HEK293 (cell line): ENCODE measurements around the gene DLX2.

Experiments used
- CTCF ChIP-seq: fragments of 450-650 bp; formaldehyde crosslinking; IDR thresholded peaks from 2 replicates; pipeline ENCODE4 v1.5.1; 2016; ENCODE audit warnings: missing biosample characterization, missing genetic modification characterization
- HOXA7 ChIP-seq: sonication (generic); formaldehyde crosslinking; IDR thresholded peaks from 2 replicates; pipeline ENCODE4 v1.8.1; 2022; ENCODE audit warnings: missing genetic modification reagents, borderline replicate concordance
- KLF10 ChIP-seq: fragments of 450-650 bp; IDR thresholded peaks from 2 replicates; pipeline ENCODE4 v1.5.1; 2018; ENCODE audit warnings: missing biosample characterization, mild to moderate bottlenecking, missing genetic modification characterization
- PATZ1 ChIP-seq: fragments of 450-650 bp; formaldehyde crosslinking; IDR thresholded peaks from 2 replicates; pipeline ENCODE4 v1.5.1; 2016; ENCODE audit warnings: missing biosample characterization, missing genetic modification characterization
- SETDB1 ChIP-seq: IDR thresholded peaks from one replicate; pipeline ENCODE4 v1.6.1; 2017; ENCODE audit warnings: mild to moderate bottlenecking, low read length, moderate library complexity, mixed read lengths; ENCODE audit not compliant: insufficient read length
- SP3 ChIP-seq: fragments of 450-650 bp; formaldehyde crosslinking; IDR thresholded peaks from 2 replicates; pipeline ENCODE4 v1.5.1; 2016; ENCODE audit warnings: missing biosample characterization, missing genetic modification characterization
- WT1 ChIP-seq: fragments of 450-650 bp; formaldehyde crosslinking; IDR thresholded peaks from 2 replicates; pipeline ENCODE4 v1.5.1; 2016; ENCODE audit warnings: missing biosample characterization, missing genetic modification characterization
- ZBTB20 ChIP-seq: fragments of 450-650 bp; formaldehyde crosslinking; IDR thresholded peaks from 2 replicates; pipeline ENCODE4 v1.5.1; 2016; ENCODE audit warnings: missing biosample characterization, missing genetic modification characterization
- ZBTB44 ChIP-seq: fragments of 450-650 bp; IDR thresholded peaks from 2 replicates; pipeline ENCODE4 v1.5.1; 2018; ENCODE audit warnings: missing biosample characterization, mild to moderate bottlenecking, missing genetic modification characterization
- ZBTB8A ChIP-seq: fragments of 450-650 bp; formaldehyde crosslinking; IDR thresholded peaks from 2 replicates; pipeline ENCODE4 v1.5.1; 2016; ENCODE audit warnings: missing biosample characterization, missing genetic modification characterization
- ZIC2 ChIP-seq: fragments of 450-650 bp; formaldehyde crosslinking; IDR thresholded peaks from 2 replicates; pipeline ENCODE4 v1.5.1; 2016; ENCODE audit warnings: missing biosample characterization, missing genetic modification characterization
- ZNF132 ChIP-seq: fragments of 450-650 bp; formaldehyde crosslinking; IDR thresholded peaks from 2 replicates; pipeline ENCODE4 v1.5.1; 2017; ENCODE audit warnings: missing biosample characterization, missing genetic modification characterization, borderline replicate concordance
- ZNF140 ChIP-seq: fragments of 450-650 bp; formaldehyde crosslinking; IDR thresholded peaks from 2 replicates; pipeline ENCODE4 v1.5.1; 2016; ENCODE audit warnings: missing biosample characterization, missing genetic modification characterization
- ZNF239 ChIP-seq: fragments of 450-650 bp; formaldehyde crosslinking; IDR thresholded peaks from 2 replicates; pipeline ENCODE4 v1.5.1; 2016; ENCODE audit warnings: missing biosample characterization, missing genetic modification characterization
- ZNF274 ChIP-seq, 2 experiments: fragments of 200-500 bp in 1 of 2; fragments of 450-650 bp in 1 of 2; sonication (Bioruptor generic) in 1 of 2; formaldehyde crosslinking in 1 of 2; IDR thresholded peaks; 2 replicates each; pipeline versions ENCODE4 v1.5.1 to v1.6.1; 2014 to 2016; ENCODE audit warnings: borderline replicate concordance in 1 of 2, inconsistent platforms in 1 of 2, low read length in 1 of 2, missing biosample characterization in 1 of 2, missing genetic modification characterization in 1 of 2
- ZNF280D ChIP-seq: fragments of 450-650 bp; formaldehyde crosslinking; IDR thresholded peaks from 2 replicates; pipeline ENCODE4 v1.5.1; 2016; ENCODE audit warnings: missing biosample characterization, missing genetic modification characterization
- ZNF341 ChIP-seq: fragments of 450-650 bp; formaldehyde crosslinking; IDR thresholded peaks from 2 replicates; pipeline ENCODE4; 2016; ENCODE audit warnings: low read depth, missing biosample characterization, missing genetic modification characterization
- ZNF354C ChIP-seq: fragments of 450-650 bp; formaldehyde crosslinking; IDR thresholded peaks from 2 replicates; pipeline ENCODE4 v1.5.1; 2016; ENCODE audit warnings: missing biosample characterization, missing genetic modification characterization, low read depth, borderline replicate concordance
- ZNF366 ChIP-seq: fragments of 450-650 bp; formaldehyde crosslinking; conservative IDR thresholded peaks from 2 replicates; pipeline ENCODE4 v1.5.1; 2016; ENCODE audit warnings: missing biosample characterization, missing genetic modification characterization
- ZNF398 ChIP-seq: fragments of 450-650 bp; formaldehyde crosslinking; IDR thresholded peaks from 2 replicates; pipeline ENCODE4 v1.5.1; 2017; ENCODE audit warnings: missing biosample characterization, missing genetic modification characterization
- ZNF404 ChIP-seq: fragments of 450-650 bp; formaldehyde crosslinking; IDR thresholded peaks from 2 replicates; pipeline ENCODE4 v1.5.1; 2017; ENCODE audit warnings: missing biosample characterization, missing genetic modification characterization
- ZNF548 ChIP-seq: fragments of 450-650 bp; formaldehyde crosslinking; IDR thresholded peaks from 2 replicates; pipeline ENCODE4 v1.5.1; 2016; ENCODE audit warnings: missing biosample characterization, missing genetic modification characterization
- ZNF549 ChIP-seq: fragments of 450-650 bp; IDR thresholded peaks from 2 replicates; pipeline ENCODE4 v1.5.1; 2018; ENCODE audit warnings: missing biosample characterization, missing genetic modification characterization, mild to moderate bottlenecking, inconsistent platforms, moderate library complexity
- ZNF596 ChIP-seq: fragments of 450-650 bp; IDR thresholded peaks from 2 replicates; pipeline ENCODE4 v1.5.0; 2018; ENCODE audit warnings: missing biosample characterization, mild to moderate bottlenecking, missing genetic modification characterization, moderate library complexity
- ZNF600 ChIP-seq: fragments of 450-650 bp; formaldehyde crosslinking; IDR thresholded peaks from 2 replicates; pipeline ENCODE4 v1.5.1; 2016; ENCODE audit warnings: missing biosample characterization, missing genetic modification characterization
- ZNF626 ChIP-seq: fragments of 450-650 bp; sonication (Bioruptor Pico); formaldehyde crosslinking; IDR thresholded peaks from 2 replicates; pipeline ENCODE4 v1.5.1; 2018; ENCODE audit warnings: missing biosample characterization, missing genetic modification characterization, inconsistent platforms
- ZNF707 ChIP-seq: fragments of 450-650 bp; formaldehyde crosslinking; IDR thresholded peaks from 2 replicates; pipeline ENCODE4 v1.5.1; 2016; ENCODE audit warnings: missing biosample characterization, missing genetic modification characterization
- ZNF843 ChIP-seq: fragments of 450-650 bp; formaldehyde crosslinking; IDR thresholded peaks from 2 replicates; pipeline ENCODE4 v1.5.1; 2016; ENCODE audit warnings: missing biosample characterization, missing genetic modification characterization
- ZXDB ChIP-seq: fragments of 450-650 bp; formaldehyde crosslinking; IDR thresholded peaks from 2 replicates; pipeline ENCODE4 v1.5.1; 2016; ENCODE audit warnings: missing biosample characterization, missing genetic modification characterization

The DLX2 gene

GRCh38 chr2:172102391-172103359 lies at the start of gene DLX2 (continued):
- peak; percentile 100 for TF ChIP-seq ZBTB44 (tag by site-specific recombination)
- TF ChIP-seq CTCF, result peak; percentile 57; the same call in 1 of the 2 replicates
- no peak for TF ChIP-seq ZNF366 (tag by site-specific recombination)
- TF ChIP-seq ZNF140 (tag by site-specific recombination), result no peak
- TF ChIP-seq WT1 (tag by site-specific recombination), result peak; percentile 74
- no peak for TF ChIP-seq HOXA7
- TF ChIP-seq ZIC2, result peak; percentile 39; the same call in 1 of the 2 replicates
- TF ChIP-seq ZNF132, result no peak
- peak; percentile 75 for TF ChIP-seq ZNF600 (tag by site-specific recombination)
- no peak for TF ChIP-seq ZNF707
- TF ChIP-seq ZNF548, result no peak
- TF ChIP-seq KLF10, result no peak
- TF ChIP-seq ZNF341 (tag by site-specific recombination), result peak; percentile 80
- TF ChIP-seq ZNF626 (tag by site-specific recombination), result no peak
- TF ChIP-seq ZNF354C, result no peak
- peak; percentile 24 for TF ChIP-seq SETDB1
- no peak for TF ChIP-seq ZNF596 (tag by site-specific recombination)
- TF ChIP-seq ZNF843 (tag by site-specific recombination), result 0 out of 2 replicates have a peak, but pooled peaks have one; percentile 28
- no peak for TF ChIP-seq ZNF239 (tag by site-specific recombination)
- peak; percentile 60; the same call in 1 of the 2 replicates for TF ChIP-seq SP3 (tag by site-specific recombination)
- peak; percentile 33; the same call in 1 of the 2 replicates for TF ChIP-seq ZBTB20 (tag by site-specific recombination)
- TF ChIP-seq ZNF274 (IDR thresholded peaks at IDR 0.05; ENCODE audit: low read length), result no peak
- TF ChIP-seq ZNF274 (tag by site-specific recombination; IDR thresholded peaks at IDR 0.05; ENCODE audit: borderline replicate concordance), result no peak
- no peak for TF ChIP-seq ZXDB (tag by site-specific recombination)
- no peak for TF ChIP-seq ZNF404
- no peak for TF ChIP-seq ZNF549 (tag by site-specific recombination)
- TF ChIP-seq PATZ1, result peak; percentile 84
- TF ChIP-seq ZNF280D (tag by site-specific recombination), result no peak
- TF ChIP-seq ZNF398 (tag by site-specific recombination), result peak; percentile 88
- TF ChIP-seq ZBTB8A, result peak; percentile 95
